T-cell (primary cell): ENCODE data around the gene C19orf38. TPM values are rescaled to one million over a fixed set of nuclear protein-coding genes. Genes with fewer than 3 reads are reported as not detected.

Source experiments
- ATAC-seq, 4 experiments: fragments of 200-7000 bp in 3 of 4; fragments of 150-1000 bp in 1 of 4; cut with Tn5 transposase; replicated peaks in 1 of 4; 1 replicate in 3 of 4; 2 replicates in 1 of 4; pipeline ENCODE4 v1.10.0; 2021; ENCODE audit warnings: moderate library complexity in 3 of 4, mild to moderate bottlenecking in 2 of 4, moderate number of reproducible peaks in 1 of 4
- CTCF ChIA-PET, 2 donors: fragments of 300-600 bp; sonication (Branson Sonifier 250); formaldehyde crosslinking; loops; one replicate each; lab custom pipeline; 2022; ENCODE audit warnings: antibody characterized with exemption in 2 of 2; lab: Charles Lee
- POLR2A ChIA-PET, 2 donors: fragments of 300-600 bp; sonication (Branson Sonifier 250); formaldehyde crosslinking; loops; one replicate each; lab custom pipeline; 2022; ENCODE audit warnings: antibody characterized with exemption in 2 of 2; lab: Charles Lee
- DNase-seq, 35 experiments: peaks; one replicate each; pipeline versions ENCODE4 v3.0.0 to v3.0.0-alpha.2; 2013 to 2023
- H3K27ac ChIP-seq: one replicate; pipeline ENCODE4 v1.5.1; 2013; ENCODE audit warnings: low read length
- H3K27me3 ChIP-seq, 2 experiments: replicated peaks in 1 of 2; 1 replicate in 1 of 2; 2 replicates in 1 of 2; pipeline versions ENCODE4 v1.6.1 to v1.7.0; 2013; ENCODE audit warnings: low read length in 1 of 2, mixed read lengths in 1 of 2; ENCODE audit not compliant: control insufficient read depth in 2 of 2, insufficient read depth in 2 of 2; ENCODE audit errors: extremely low read depth in 1 of 2
- H3K36me3 ChIP-seq, 2 donors: 1 replicate in 1 of 2; 2 replicates in 1 of 2; pipeline versions ENCODE4 v1.6.1 to v1.7.0; 2013; ENCODE audit warnings: low read length in 1 of 2; ENCODE audit not compliant: control insufficient read depth in 2 of 2, insufficient read depth in 1 of 2; ENCODE audit errors: extremely low read depth in 1 of 2
- H3K4me1 ChIP-seq, 2 experiments: 1 replicate in 1 of 2; 2 replicates in 1 of 2; pipeline versions ENCODE4 v1.6.1 to v1.7.0; 2013; ENCODE audit warnings: low read length in 2 of 2, mixed read lengths in 1 of 2; ENCODE audit not compliant: insufficient read depth in 2 of 2, control insufficient read depth in 1 of 2; ENCODE audit errors: extremely low read depth in 1 of 2
- H3K4me3 ChIP-seq, 2 donors: 1 replicate in 1 of 2; 2 replicates in 1 of 2; pipeline versions ENCODE4 v1.5.1 to v1.7.0; 2013; ENCODE audit warnings: mild to moderate bottlenecking in 2 of 2, low read length in 1 of 2, moderate library complexity in 1 of 2; ENCODE audit not compliant: control insufficient read depth in 1 of 2; ENCODE audit errors: extremely low read depth in 1 of 2
- H3K9me3 ChIP-seq: 2 replicates; pipeline ENCODE4 v1.7.0; 2013
- H3K27ac Mint-ChIP-seq, 2 donors: one replicate each; pipeline ENCODE4 v1.8.0; 2020 to 2021; ENCODE audit warnings: mild to moderate bottlenecking in 2 of 2, mixed read lengths in 2 of 2
- H3K27me3 Mint-ChIP-seq, 2 donors: one replicate each; pipeline ENCODE4 v1.8.0; 2021 to 2022; ENCODE audit warnings: mixed read lengths in 2 of 2
- H3K36me3 Mint-ChIP-seq: one replicate; pipeline ENCODE4 v1.8.0; 2021; ENCODE audit warnings: mixed read lengths
- H3K4me1 Mint-ChIP-seq, 3 donors: one replicate each; pipeline ENCODE4 v1.8.0; 2020 to 2022; ENCODE audit warnings: mixed read lengths in 3 of 3, mild to moderate bottlenecking in 1 of 3
- H3K4me3 Mint-ChIP-seq, 3 donors: one replicate each; pipeline ENCODE4 v1.8.0; 2020 to 2022; ENCODE audit warnings: mild to moderate bottlenecking in 3 of 3, mixed read lengths in 3 of 3, moderate library complexity in 3 of 3
- H3K9me3 Mint-ChIP-seq, 3 donors: one replicate each; pipeline ENCODE4 v1.8.0; 2020 to 2022; ENCODE audit warnings: mixed read lengths in 3 of 3
- WGBS: methylation state at CpG from one replicate; pipeline ENCODE4 v1.1.5; 2013; ENCODE audit warnings: missing lambda C conversion rate; ENCODE audit not compliant: insufficient coverage; 5-methylcytosine and 5-hydroxymethylcytosine counted together
- total RNA-seq, 35 experiments: library from RNA in 6 of 35; stranded (reverse) in 6 of 35; fragments of 120-200 nt in 1 of 35; gene quantifications; one replicate each; pipeline versions ENCODE4 v1.2.1 to v1.2.4 and lab custom pipeline; 2013 to 2026

C19orf38 gene
- total RNA-seq, 5 donors from 2014 or later (not counting 1 experiment from before 2014, with no cell fraction given): 0.51 to 1.8 (median 1.0) TPM

GRCh38 chr19:10891405-10892086 lies 43.3 kb downstream of the C19orf38 start:
- no peaks in the 10 kb centered on the region for H3K27me3 ChIP-seq
- H3K27ac ChIP-seq: no peak overlapping the region
- Mint-ChIP-seq H3K4me3 (no peak overlapping the region), H3K27me3 (no peaks in the 10 kb centered on the region), H3K4me1 (peaks cover 10 to 17% (median 13%) of the 10 kb centered on the region in 3 donors), H3K36me3 (no peaks in the 10 kb centered on the region), H3K27ac (no peak overlapping the region), H3K9me3 (no peaks in the 10 kb centered on the region)
- H3K36me3 ChIP-seq: peaks cover 0 to 2% of the 10 kb centered on the region in 2 donors
- ChIA-PET POLR2A (no interaction called here), CTCF (interaction anchor here in 1 of 2 donors (0.6 kb wide), 1 partner anchor 1179 kb away, joined by 3 read pairs; no protein-coding TSS in a partner anchor)
- 95% methylated on average over 13 of the region's 21 CpGs for WGBS
- ATAC-seq (no peak), DNase-seq (no peak)
- peaks cover 0 to 4% of the 10 kb centered on the region in 2 experiments for H3K4me1 ChIP-seq
- no peak overlapping the region for H3K4me3 ChIP-seq
- H3K9me3 ChIP-seq: no peaks in the 10 kb centered on the region

GRCh38 chr19:10892256-10892655 lies 44.0 kb downstream of the C19orf38 start:
- CTCF ChIA-PET: no interaction called here
- H3K4me3 Mint-ChIP-seq: no peak overlapping the region
- POLR2A ChIA-PET: no interaction called here
- H3K9me3 Mint-ChIP-seq: no peaks in the 10 kb centered on the region
- Histone ChIP-seq H3K9me3 (no peaks in the 10 kb centered on the region), H3K4me1 (peaks cover 4 to 11% of the 10 kb centered on the region in 2 experiments), H3K36me3 (peaks cover 0 to 2% of the 10 kb centered on the region in 2 donors), H3K27ac (no peak overlapping the region), H3K27me3 (no peaks in the 10 kb centered on the region), H3K4me3 (no peak overlapping the region)
- peaks cover 14 to 24% (median 17%) of the 10 kb centered on the region in 3 donors for H3K4me1 Mint-ChIP-seq
- H3K27me3 Mint-ChIP-seq: no peaks in the 10 kb centered on the region
- no peak for DNase-seq
- WGBS: 100% methylated on average over 5 of the region's 13 CpGs
- no peak for ATAC-seq
- H3K27ac Mint-ChIP-seq: no peak overlapping the region
- no peaks in the 10 kb centered on the region for H3K36me3 Mint-ChIP-seq

GRCh38 chr19:10894911-10895213 lies 46.6 kb downstream of the C19orf38 start:
- H3K36me3 Mint-ChIP-seq: no peaks in the 10 kb centered on the region
- no CpG with 5 or more reads among the region's 7 CpGs for WGBS
- DNase-seq: no peak
- ATAC-seq: no peak
- H3K9me3 Mint-ChIP-seq: no peaks in the 10 kb centered on the region
- Histone ChIP-seq H3K27ac (no peak overlapping the region), H3K4me3 (no peak overlapping the region), H3K4me1 (peaks cover 4 to 15% of the 10 kb centered on the region in 2 experiments), H3K27me3 (no peaks in the 10 kb centered on the region), H3K9me3 (no peaks in the 10 kb centered on the region), H3K36me3 (peaks cover 0 to 2% of the 10 kb centered on the region in 2 donors)
- no peaks in the 10 kb centered on the region for H3K27me3 Mint-ChIP-seq
- no peak overlapping the region for H3K27ac Mint-ChIP-seq
- CTCF ChIA-PET: no interaction called here
- no peak overlapping the region for H3K4me3 Mint-ChIP-seq
- POLR2A ChIA-PET: no interaction called here
- H3K4me1 Mint-ChIP-seq: peaks cover 14 to 18% (median 15%) of the 10 kb centered on the region in 3 donors

- Histone ChIP-seq H3K9me3 (no peaks in the 10 kb centered on the region), H3K4me3 (no peak overlapping the region), H3K27me3 (no peaks in the 10 kb centered on the region), H3K36me3 (peaks cover 0 to 2% of the 10 kb centered on the region in 2 donors), H3K27ac (no peak overlapping the region), H3K4me1 (peaks cover 4 to 15% of the 10 kb centered on the region in 2 experiments)
- ChIA-PET POLR2A (no interaction called here), CTCF (no interaction called here)
- 78% methylated on average over 4 of the region's 6 CpGs for WGBS
- DNase-seq: no peak
- ATAC-seq: no peak
- Mint-ChIP-seq H3K4me3 (no peak overlapping the region), H3K27ac (no peak overlapping the region), H3K4me1 (peaks cover 15 to 21% (median 15%) of the 10 kb centered on the region in 3 donors), H3K36me3 (no peaks in the 10 kb centered on the region), H3K9me3 (no peaks in the 10 kb centered on the region), H3K27me3 (no peaks in the 10 kb centered on the region)
Observed at GRCh38 chr19:10895363-10895762, 47.1 kb downstream of the C19orf38 start.

- H3K27me3 Mint-ChIP-seq: no peaks in the 10 kb centered on the region
- H3K9me3 Mint-ChIP-seq: no peaks in the 10 kb centered on the region
- ChIA-PET CTCF (no interaction called here), POLR2A (no interaction called here)
- peaks cover 15 to 21% (median 16%) of the 10 kb centered on the region in 3 donors for H3K4me1 Mint-ChIP-seq
- no peak overlapping the region for H3K27ac ChIP-seq
- no peak overlapping the region for H3K4me3 ChIP-seq
- 96% methylated on average over 9 of the region's 12 CpGs for WGBS
- no peak for ATAC-seq
- H3K9me3 ChIP-seq: no peaks in the 10 kb centered on the region
- no peak overlapping the region for H3K4me3 Mint-ChIP-seq
- DNase-seq: no peak
- H3K27me3 ChIP-seq: no peaks in the 10 kb centered on the region
- peaks cover 0 to 2% of the 10 kb centered on the region in 2 donors for H3K36me3 ChIP-seq
- H3K36me3 Mint-ChIP-seq: no peaks in the 10 kb centered on the region
- H3K27ac Mint-ChIP-seq: no peak overlapping the region
- peaks cover 4 to 15% of the 10 kb centered on the region in 2 experiments for H3K4me1 ChIP-seq
Observed at GRCh38 chr19:10895920-10896319, 47.7 kb downstream of the C19orf38 start.

GRCh38 chr19:10896851-10897526 lies 48.8 kb downstream of the C19orf38 start:
- H3K4me3 Mint-ChIP-seq: no peak overlapping the region
- H3K9me3 Mint-ChIP-seq: no peaks in the 10 kb centered on the region
- Histone ChIP-seq H3K27me3 (no peaks in the 10 kb centered on the region), H3K36me3 (peaks cover 0 to 2% of the 10 kb centered on the region in 2 donors), H3K27ac (no peak overlapping the region), H3K4me1 (peaks cover 4 to 15% of the 10 kb centered on the region in 2 experiments), H3K9me3 (no peaks in the 10 kb centered on the region), H3K4me3 (no peak overlapping the region)
- ChIA-PET POLR2A (no interaction called here), CTCF (no interaction called here)
- peak in 2 of 4 experiments; percentile 38 to 52 for ATAC-seq
- H3K4me1 Mint-ChIP-seq: peaks cover 12 to 21% (median 15%) of the 10 kb centered on the region in 3 donors
- WGBS: 68% methylated on average over 4 of the region's 7 CpGs
- no peak for DNase-seq
- H3K36me3 Mint-ChIP-seq: no peaks in the 10 kb centered on the region
- no peak overlapping the region for H3K27ac Mint-ChIP-seq
- H3K27me3 Mint-ChIP-seq: no peaks in the 10 kb centered on the region
